Measurements from ENCODE around the gene DPP6.

DPP6 gene

GRCh38 chr7:154332811-154333580, 280.8 kb downstream of the DPP6 start:
- in situ Hi-C loops (cut with MboI; ENCODE audit: low sequenced_read_pairs), result no loop called here

GRCh38 chr7:154336295-154336694, 284.1 kb downstream of the DPP6 start:
- in situ Hi-C loops (cut with MboI; ENCODE audit: low sequenced_read_pairs), result no loop called here

GRCh38 chr7:154338701-154339506, 286.7 kb downstream of the DPP6 start:
- in situ Hi-C loops (cut with MboI; ENCODE audit: low sequenced_read_pairs), result no loop called here

- in situ Hi-C loops (cut with MboI; ENCODE audit: low sequenced_read_pairs), result no loop called here
These were observed 290.9 kb downstream of the DPP6 start for GRCh38 chr7:154342971-154343633.

- in situ Hi-C loops (cut with MboI; ENCODE audit: low sequenced_read_pairs), result no loop called here
These were observed 291.7 kb downstream of the DPP6 start for GRCh38 chr7:154343778-154344412.

- in situ Hi-C loops (cut with MboI; ENCODE audit: low sequenced_read_pairs), result no loop called here
These were observed 292.9 kb downstream of the DPP6 start for GRCh38 chr7:154345093-154345492.

GRCh38 chr7:154347700-154348266, 295.6 kb downstream of the DPP6 start:
- in situ Hi-C loops (cut with MboI; ENCODE audit: low sequenced_read_pairs), result no loop called here

GRCh38 chr7:154350892-154351291, 298.7 kb downstream of the DPP6 start:
- in situ Hi-C loops (cut with MboI; ENCODE audit: low sequenced_read_pairs), result no loop called here

- in situ Hi-C loops (cut with MboI; ENCODE audit: low sequenced_read_pairs), result no loop called here
These were observed 301.2 kb downstream of the DPP6 start for GRCh38 chr7:154353355-154353767.

- in situ Hi-C loops (cut with MboI; ENCODE audit: low sequenced_read_pairs), result no loop called here
These were observed 312.0 kb downstream of the DPP6 start for GRCh38 chr7:154364170-154364569.

- in situ Hi-C loops (cut with MboI; ENCODE audit: low sequenced_read_pairs), result no loop called here
These were observed 319.2 kb downstream of the DPP6 start for GRCh38 chr7:154371424-154371823.

- in situ Hi-C loops (cut with MboI; ENCODE audit: low sequenced_read_pairs), result no loop called here
These were observed 319.9 kb downstream of the DPP6 start for GRCh38 chr7:154372011-154372601.

- in situ Hi-C loops (cut with MboI; ENCODE audit: low sequenced_read_pairs), result no loop called here
These were observed 321.8 kb downstream of the DPP6 start for GRCh38 chr7:154373956-154374355.

GRCh38 chr7:154375956-154376355, 323.8 kb downstream of the DPP6 start:
- in situ Hi-C loops (cut with MboI; ENCODE audit: low sequenced_read_pairs), result no loop called here

GRCh38 chr7:154380771-154381170, 328.6 kb downstream of the DPP6 start:
- in situ Hi-C loops (cut with MboI; ENCODE audit: low sequenced_read_pairs), result no loop called here

GRCh38 chr7:154383045-154383444, 330.8 kb downstream of the DPP6 start:
- in situ Hi-C loops (cut with MboI; ENCODE audit: low sequenced_read_pairs), result no loop called here

GRCh38 chr7:154385214-154385613, 333.0 kb downstream of the DPP6 start:
- in situ Hi-C loops (cut with MboI; ENCODE audit: low sequenced_read_pairs), result no loop called here

GRCh38 chr7:154387252-154387651, 335.1 kb downstream of the DPP6 start:
- in situ Hi-C loops (cut with MboI; ENCODE audit: low sequenced_read_pairs), result no loop called here

GRCh38 chr7:154388412-154388811, 336.2 kb downstream of the DPP6 start:
- in situ Hi-C loops (cut with MboI; ENCODE audit: low sequenced_read_pairs), result no loop called here

GRCh38 chr7:154388999-154389398, 336.8 kb downstream of the DPP6 start:
- in situ Hi-C loops (cut with MboI; ENCODE audit: low sequenced_read_pairs), result no loop called here

Data from HL-60/S4 (cell line).